ENCODE measurements around the gene C1QL4. TPM values are rescaled to one million over a fixed set of nuclear protein-coding genes. Genes with fewer than 3 reads are reported as not detected.
A peak's percentile ranks its signal among the peaks of the same experiment; 100 is the strongest.

The C1QL4 gene
- polyA plus RNA-seq, 2 of the 4 experiments (the other 2 are of a cell fraction) = 1.5 to 2.8 TPM

- TF ChIP-seq CHD2 (IDR thresholded peaks at IDR 0.05; ENCODE audit: low read length, partially characterized antibody) (no peak), JUNB (IDR thresholded peaks at IDR 0.05) (no peak), JUN (IDR thresholded peaks at IDR 0.05) (no peak), HOXB5 (CRISPR knock-in tag; IDR thresholded peaks at IDR 0.05) (no peak), MYC (IDR thresholded peaks at IDR 0.05; ENCODE audit: borderline replicate concordance, low read length) (peak; percentile 71; the same call in 1 of the 2 replicates), HOXB13 (CRISPR knock-in tag; IDR thresholded peaks at IDR 0.05; ENCODE audit: low read depth) (no peak), NFE2L2 (conservative IDR thresholded peaks at IDR 0.05; ENCODE audit: low read length) (no peak), HEYL (CRISPR knock-in tag; IDR thresholded peaks at IDR 0.05) (no peak), FOSL2 (IDR thresholded peaks at IDR 0.05) (no peak), FOSL2 (CRISPR knock-in tag; IDR thresholded peaks at IDR 0.05) (no peak), HOXA7 (CRISPR knock-in tag; IDR thresholded peaks at IDR 0.05) (no peak), FOXS1 (CRISPR knock-in tag; IDR thresholded peaks at IDR 0.05) (no peak)
- TF ChIP-seq, protein P1, sequence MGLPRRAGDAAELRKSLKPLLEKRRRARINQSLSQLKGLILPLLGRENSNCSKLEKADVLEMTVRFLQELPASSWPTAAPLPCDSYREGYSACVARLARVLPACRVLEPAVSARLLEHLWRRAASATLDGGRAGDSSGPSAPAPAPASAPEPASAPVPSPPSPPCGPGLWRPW (IDR thresholded peaks at IDR 0.05) = no peak
- TF ChIP-seq, protein P2, sequence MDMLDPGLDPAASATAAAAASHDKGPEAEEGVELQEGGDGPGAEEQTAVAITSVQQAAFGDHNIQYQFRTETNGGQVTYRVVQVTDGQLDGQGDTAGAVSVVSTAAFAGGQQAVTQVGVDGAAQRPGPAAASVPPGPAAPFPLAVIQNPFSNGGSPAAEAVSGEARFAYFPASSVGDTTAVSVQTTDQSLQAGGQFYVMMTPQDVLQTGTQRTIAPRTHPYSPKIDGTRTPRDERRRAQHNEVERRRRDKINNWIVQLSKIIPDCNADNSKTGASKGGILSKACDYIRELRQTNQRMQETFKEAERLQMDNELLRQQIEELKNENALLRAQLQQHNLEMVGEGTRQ (IDR thresholded peaks at IDR 0.05) = no peak
Measured at GRCh38 chr12:49331380-49332222, 5.4 kb downstream of the C1QL4 start (continued).

DNA sequence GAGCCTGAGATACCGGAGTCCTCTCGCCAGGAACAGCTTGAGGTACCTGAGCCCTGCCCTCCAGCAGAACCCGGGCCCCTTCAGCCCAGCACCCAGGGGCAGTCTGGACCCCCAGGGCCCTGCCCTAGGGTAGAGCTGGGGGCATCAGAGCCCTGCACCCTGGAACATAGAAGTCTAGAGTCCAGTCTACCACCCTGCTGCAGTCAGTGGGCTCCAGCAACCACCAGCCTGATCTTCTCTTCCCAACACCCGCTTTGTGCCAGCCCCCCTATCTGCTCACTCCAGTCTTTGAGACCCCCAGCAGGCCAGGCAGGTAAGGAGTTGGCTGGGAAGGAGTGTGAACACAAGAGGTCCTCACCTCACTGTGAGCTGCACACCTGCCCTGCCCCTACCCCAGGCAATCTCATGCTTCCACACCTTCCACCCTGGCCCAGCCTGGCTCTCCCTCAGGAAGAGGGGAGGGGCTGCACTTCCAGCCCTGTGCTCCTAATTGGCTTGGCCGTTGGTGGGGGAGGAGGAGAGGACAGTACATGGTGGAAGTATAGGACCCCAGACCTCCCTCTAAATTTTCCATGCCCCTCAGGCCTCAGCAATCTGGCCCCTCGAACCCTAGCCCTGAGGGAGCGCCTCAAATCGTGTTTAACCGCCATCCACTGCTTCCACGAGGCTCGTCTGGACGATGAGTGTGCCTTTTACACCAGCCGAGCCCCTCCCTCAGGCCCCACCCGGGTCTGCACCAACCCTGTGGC lies 6.2 kb downstream of the C1QL4 start:
- H3K4me3 ChIP-seq = no peak overlapping the region
- no peak overlapping the region for H3K4me2 ChIP-seq
- peak overlapping the region in 1 of 2 experiments; percentile 28; a peak in 1 of 6 replicates for H3K27ac ChIP-seq
- H3K9me3 ChIP-seq = no peaks in the 10 kb centered on the region
- POLR2A ChIA-PET = interaction anchor here (0.9 to 1.5 kb wide), 3 partner anchors 8 to 237 kb away, joined by 3 to 13 read pairs (median 5); partner anchors contain the start of gene TROAP
- TF ChIP-seq HDAC2 (IDR thresholded peaks at IDR 0.05) = no peak
- TF ChIP-seq, protein P2 (IDR thresholded peaks at IDR 0.05) = no peak
- TF ChIP-seq TFCP2L1 (CRISPR knock-in tag; IDR thresholded peaks at IDR 0.05) = no peak
- no peak for TF ChIP-seq POLR2AphosphoS2 (conservative IDR thresholded peaks at IDR 0.05; ENCODE audit: low read length)
- TF ChIP-seq, protein P3, sequence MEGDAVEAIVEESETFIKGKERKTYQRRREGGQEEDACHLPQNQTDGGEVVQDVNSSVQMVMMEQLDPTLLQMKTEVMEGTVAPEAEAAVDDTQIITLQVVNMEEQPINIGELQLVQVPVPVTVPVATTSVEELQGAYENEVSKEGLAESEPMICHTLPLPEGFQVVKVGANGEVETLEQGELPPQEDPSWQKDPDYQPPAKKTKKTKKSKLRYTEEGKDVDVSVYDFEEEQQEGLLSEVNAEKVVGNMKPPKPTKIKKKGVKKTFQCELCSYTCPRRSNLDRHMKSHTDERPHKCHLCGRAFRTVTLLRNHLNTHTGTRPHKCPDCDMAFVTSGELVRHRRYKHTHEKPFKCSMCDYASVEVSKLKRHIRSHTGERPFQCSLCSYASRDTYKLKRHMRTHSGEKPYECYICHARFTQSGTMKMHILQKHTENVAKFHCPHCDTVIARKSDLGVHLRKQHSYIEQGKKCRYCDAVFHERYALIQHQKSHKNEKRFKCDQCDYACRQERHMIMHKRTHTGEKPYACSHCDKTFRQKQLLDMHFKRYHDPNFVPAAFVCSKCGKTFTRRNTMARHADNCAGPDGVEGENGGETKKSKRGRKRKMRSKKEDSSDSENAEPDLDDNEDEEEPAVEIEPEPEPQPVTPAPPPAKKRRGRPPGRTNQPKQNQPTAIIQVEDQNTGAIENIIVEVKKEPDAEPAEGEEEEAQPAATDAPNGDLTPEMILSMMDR (IDR thresholded peaks at IDR 0.05) = no peak
- no peak for TF ChIP-seq MAFK (IDR thresholded peaks at IDR 0.05; ENCODE audit: partially characterized antibody)
- TF ChIP-seq CHD4 (IDR thresholded peaks at IDR 0.05; ENCODE audit: borderline replicate concordance) = no peak
- no peak for TF ChIP-seq ZSCAN20 (CRISPR knock-in tag; IDR thresholded peaks at IDR 0.05)
- no peak for TF ChIP-seq HOXB13 (CRISPR knock-in tag; IDR thresholded peaks at IDR 0.05; ENCODE audit: low read depth)
- no peak for TF ChIP-seq HOXA7 (CRISPR knock-in tag; IDR thresholded peaks at IDR 0.05)
- no peak for TF ChIP-seq JUN (IDR thresholded peaks at IDR 0.05)
- TF ChIP-seq, protein P4, sequence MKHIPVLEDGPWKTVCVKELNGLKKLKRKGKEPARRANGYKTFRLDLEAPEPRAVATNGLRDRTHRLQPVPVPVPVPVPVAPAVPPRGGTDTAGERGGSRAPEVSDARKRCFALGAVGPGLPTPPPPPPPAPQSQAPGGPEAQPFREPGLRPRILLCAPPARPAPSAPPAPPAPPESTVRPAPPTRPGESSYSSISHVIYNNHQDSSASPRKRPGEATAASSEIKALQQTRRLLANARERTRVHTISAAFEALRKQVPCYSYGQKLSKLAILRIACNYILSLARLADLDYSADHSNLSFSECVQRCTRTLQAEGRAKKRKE (CRISPR knock-in tag; IDR thresholded peaks at IDR 0.05; ENCODE audit: low read depth) = no peak
- no peak for TF ChIP-seq FOSB (CRISPR knock-in tag; IDR thresholded peaks at IDR 0.05)
- no peak for TF ChIP-seq ESRRA (IDR thresholded peaks at IDR 0.05; ENCODE audit: borderline replicate concordance, low read length)
- TF ChIP-seq CHD2 (IDR thresholded peaks at IDR 0.05; ENCODE audit: low read length, partially characterized antibody) = no peak
- no peak for TF ChIP-seq CEBPB (IDR thresholded peaks at IDR 0.05)
- TF ChIP-seq RFX5 (IDR thresholded peaks at IDR 0.05) = no peak
- TF ChIP-seq EHMT2 (IDR thresholded peaks at IDR 0.05; ENCODE audit: low read depth) = no peak
- TF ChIP-seq ELK1 (IDR thresholded peaks at IDR 0.05; ENCODE audit: low read depth, low read length) = no peak
- 72% methylated on average over 13 of the region's 14 CpGs for WGBS (ENCODE audit: missing lambda C conversion rate)
- ATAC-seq (no peak), DNase-seq (ENCODE audit: low read depth in 1 of 2, low spot score in 1 of 2) (no peak), FAIRE-seq (no peak)
- CTCF ChIA-PET = interaction anchor here (0.6 to 6.5 kb wide), 46 partner anchors 10 to 379 kb away, joined by 3 to 144 read pairs (median 7); partner anchors contain the start of genes DNAJC22, KCNH3, PRPH and SPATS2
- H3K4me1 ChIP-seq = peaks cover 6% of the 10 kb centered on the region; the same call in 2 of the 3 replicates
